Astrocyte of the cerebellum (primary cell): ENCODE results near the gene CENPE.

Experiments
- DNase-seq: peaks from one replicate; pipeline ENCODE4 v3.0.0-alpha.2; 2011; ENCODE audit warnings: low read depth
- H3K4me3 ChIP-seq: 2 replicates; pipeline ENCODE4 v1.5.1; 2011; ENCODE audit warnings: mild to moderate bottlenecking, low read depth, low read length, moderate library complexity
- in situ Hi-C: cut with HindIII; loops from 2 replicates; pipeline ENCODE4 v1.10.0; 2017; ENCODE audit warnings: low sequenced_read_pairs
- TF ChIP-seq, protein P1 (sequence below): IDR thresholded peaks from 2 replicates; pipeline ENCODE4 v1.5.1; 2012; ENCODE audit warnings: low read length, low read depth, moderate library complexity, mild to moderate bottlenecking; ENCODE audit errors: missing control alignments

CENPE gene

DNA sequence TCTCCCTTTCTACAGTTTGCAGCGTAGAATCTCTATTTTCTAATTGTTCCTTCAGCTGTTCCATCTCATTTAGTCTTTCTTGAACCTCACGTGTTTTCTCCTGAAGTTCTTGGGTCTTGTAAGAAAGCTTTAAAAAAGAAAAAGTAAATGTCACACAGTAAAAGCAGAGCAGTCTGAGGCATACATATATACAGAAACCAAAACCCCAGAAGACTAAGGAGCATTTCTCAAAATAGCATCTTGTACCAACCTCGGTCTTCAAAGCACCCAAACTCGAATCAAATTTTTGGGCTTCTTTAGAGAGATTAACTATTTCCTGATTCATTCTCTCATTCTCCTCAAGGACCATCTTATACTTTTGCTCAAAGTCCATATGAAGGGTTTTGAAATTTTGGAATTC, 39.4 kb downstream of the CENPE start:
- no peak overlapping the region for H3K4me3 ChIP-seq
- TF ChIP-seq, protein P1, sequence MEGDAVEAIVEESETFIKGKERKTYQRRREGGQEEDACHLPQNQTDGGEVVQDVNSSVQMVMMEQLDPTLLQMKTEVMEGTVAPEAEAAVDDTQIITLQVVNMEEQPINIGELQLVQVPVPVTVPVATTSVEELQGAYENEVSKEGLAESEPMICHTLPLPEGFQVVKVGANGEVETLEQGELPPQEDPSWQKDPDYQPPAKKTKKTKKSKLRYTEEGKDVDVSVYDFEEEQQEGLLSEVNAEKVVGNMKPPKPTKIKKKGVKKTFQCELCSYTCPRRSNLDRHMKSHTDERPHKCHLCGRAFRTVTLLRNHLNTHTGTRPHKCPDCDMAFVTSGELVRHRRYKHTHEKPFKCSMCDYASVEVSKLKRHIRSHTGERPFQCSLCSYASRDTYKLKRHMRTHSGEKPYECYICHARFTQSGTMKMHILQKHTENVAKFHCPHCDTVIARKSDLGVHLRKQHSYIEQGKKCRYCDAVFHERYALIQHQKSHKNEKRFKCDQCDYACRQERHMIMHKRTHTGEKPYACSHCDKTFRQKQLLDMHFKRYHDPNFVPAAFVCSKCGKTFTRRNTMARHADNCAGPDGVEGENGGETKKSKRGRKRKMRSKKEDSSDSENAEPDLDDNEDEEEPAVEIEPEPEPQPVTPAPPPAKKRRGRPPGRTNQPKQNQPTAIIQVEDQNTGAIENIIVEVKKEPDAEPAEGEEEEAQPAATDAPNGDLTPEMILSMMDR = no peak
- in situ Hi-C loops = no loop called here
- DNase-seq = no peak

DNA sequence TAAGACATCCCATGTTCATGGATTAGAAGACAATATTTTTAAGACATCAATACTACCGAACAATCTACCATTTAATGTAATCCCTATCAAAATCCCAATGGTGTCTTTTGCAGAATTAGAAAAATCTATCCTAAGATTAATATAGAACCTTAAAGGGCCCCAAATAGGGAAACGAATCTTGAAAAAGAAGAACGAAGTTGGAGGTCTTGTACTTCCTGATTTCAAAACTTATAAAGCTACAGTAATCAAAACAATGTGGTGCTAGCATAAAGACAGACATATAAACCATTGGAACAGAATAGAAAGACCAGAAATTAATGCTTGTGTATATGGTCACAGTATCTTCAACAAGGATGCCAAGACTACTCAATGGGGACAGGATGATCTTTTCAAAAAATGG, 42.0 kb downstream of the CENPE start:
- no peak overlapping the region for H3K4me3 ChIP-seq
- in situ Hi-C loops = no loop called here
- TF ChIP-seq, protein P1 = no peak
- no peak for DNase-seq

DNA sequence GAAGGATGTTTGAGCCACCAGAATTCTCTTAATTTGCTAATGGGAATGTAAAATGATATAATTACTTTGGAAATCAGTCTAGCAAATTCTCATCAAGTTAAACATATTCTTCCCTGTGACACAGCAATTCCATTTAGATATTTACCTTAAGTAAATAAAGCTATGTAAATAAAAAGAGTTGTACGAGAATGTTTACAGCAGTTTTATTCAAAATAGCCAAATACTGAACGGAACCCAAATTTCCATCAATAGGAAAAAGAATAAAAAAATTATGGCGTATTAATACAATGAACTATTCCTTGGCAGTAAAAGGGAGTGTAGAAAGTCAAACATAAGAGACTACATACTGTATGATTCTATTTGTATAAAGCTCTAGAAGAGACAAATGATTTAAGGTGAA, 45.8 kb downstream of the CENPE start:
- H3K4me3 ChIP-seq = no peak overlapping the region
- TF ChIP-seq, protein P1 = no peak
- in situ Hi-C loops = no loop called here
- no peak for DNase-seq

DNA sequence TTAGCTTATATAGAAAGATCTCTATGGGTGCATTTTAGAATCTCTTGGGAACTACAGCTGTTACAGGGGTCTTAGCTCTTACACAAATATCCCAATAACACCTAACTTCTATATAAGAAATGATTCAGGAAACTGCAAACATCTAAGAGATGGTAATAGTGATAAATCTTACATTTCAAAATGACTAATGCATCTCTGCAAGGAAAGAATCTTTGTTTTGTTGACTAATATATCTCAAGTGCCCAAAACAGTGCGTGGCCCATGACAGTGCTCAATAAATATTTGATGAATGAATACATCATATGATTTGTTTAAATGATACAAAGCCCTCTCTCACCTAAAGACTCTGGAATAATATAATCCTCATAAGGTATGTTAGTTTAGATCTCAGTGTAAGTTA, 47.5 kb downstream of the CENPE start:
- in situ Hi-C loops = no loop called here
- DNase-seq = no peak
- no peak overlapping the region for H3K4me3 ChIP-seq
- TF ChIP-seq, protein P1 = no peak

DNA sequence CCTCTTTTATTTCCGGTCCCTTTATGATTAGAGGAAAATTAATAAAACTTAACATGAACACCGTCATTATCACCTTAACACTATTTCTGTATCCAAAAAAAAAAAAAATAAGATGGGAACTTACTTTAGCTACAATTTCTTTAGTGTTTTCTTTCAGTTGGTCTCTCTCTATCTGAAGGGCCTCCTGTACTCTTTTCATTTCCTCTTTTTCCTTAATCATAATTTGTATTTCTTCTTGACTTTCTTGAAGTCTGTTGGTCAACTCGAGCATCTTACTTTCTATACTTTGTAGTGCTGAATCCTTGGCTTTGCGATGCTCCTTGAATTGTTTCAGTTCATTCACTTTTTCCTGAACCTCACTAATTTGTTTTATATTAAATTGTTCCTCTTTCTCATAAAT, 53.2 kb downstream of the CENPE start:
- no peak for DNase-seq
- TF ChIP-seq, protein P1 = no peak
- in situ Hi-C loops = no loop called here
- no peak overlapping the region for H3K4me3 ChIP-seq

DNA sequence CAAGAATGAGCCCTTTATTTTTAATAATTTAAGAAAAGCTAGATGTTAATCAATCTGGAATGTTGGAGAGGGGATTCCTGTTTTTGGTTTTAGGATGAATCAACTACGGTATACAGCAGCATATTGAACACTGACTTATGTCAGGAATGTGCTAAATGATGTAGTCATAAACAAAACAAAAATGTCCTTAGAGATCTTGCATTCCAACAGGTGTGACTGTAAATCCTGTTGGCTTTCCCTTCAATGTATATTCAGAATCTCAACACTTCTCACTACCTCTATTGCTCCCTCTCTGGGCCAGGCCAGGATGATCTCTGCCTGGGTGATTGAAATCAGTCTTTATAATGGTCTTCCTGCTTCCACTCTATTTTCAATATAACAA, 60.7 kb downstream of the CENPE start:
- no peak overlapping the region for H3K4me3 ChIP-seq
- in situ Hi-C loops = no loop called here

More for the DNA sequence above, 60.7 kb downstream of the CENPE start:
- TF ChIP-seq, protein P1 = no peak
- no peak for DNase-seq
